ENCODE data around the gene C1orf159. TPM values are rescaled to one million over a fixed set of nuclear protein-coding genes. Genes with fewer than 3 reads are reported as not detected.
"Not testable (repeated sequence)": the region's sequence is repeated elsewhere in the genome, so short reads cannot be mapped to it uniquely, and the experiment has no call there.

The C1orf159 gene
- polyA plus RNA-seq, 4 donors: 9.2 to 19.0 (median 12.6) TPM

GRCh38 chr1:1081311-1082238 lies 34.3 kb downstream of the C1orf159 start:
- WGBS, 3 donors: 90% methylated on average over 43 to 52 of the region's 52 CpGs
- DNase-seq (no peak), FAIRE-seq (no peak)
- Histone ChIP-seq H3K4me3 (ENCODE audit: low read depth in 1 of 3, low read length in 3 of 3) (no peak overlapping the region), H3K36me3 (ENCODE audit: control insufficient read depth in 3 of 3, insufficient read depth in 2 of 3, low read depth in 1 of 3, low read length in 3 of 3) (peaks cover 0 to 39% (median 3%) of the 10 kb centered on the region in 3 donors), H3K4me1 (ENCODE audit: control insufficient read depth in 3 of 3, insufficient read depth in 2 of 3, low read depth in 1 of 3, low read length in 2 of 3) (peaks cover 0 to 13% (median 3%) of the 10 kb centered on the region in 3 donors), H3K27me3 (ENCODE audit: control insufficient read depth in 3 of 3, insufficient read depth in 3 of 3, low read length in 3 of 3) (peaks cover 0 to 11% (median 0%) of the 10 kb centered on the region in 3 donors), H3K27ac (ENCODE audit: low read depth in 1 of 3, low read length in 2 of 3) (no peak overlapping the region), H3K9me3 (ENCODE audit: control insufficient read depth in 2 of 2, insufficient read depth in 1 of 2, low read depth in 1 of 2, low read length in 1 of 2) (no peaks in the 10 kb centered on the region)

GRCh38 chr1:1080951-1081310 lies 35.0 kb downstream of the C1orf159 start:
- Histone ChIP-seq H3K27me3 (ENCODE audit: control insufficient read depth in 3 of 3, insufficient read depth in 3 of 3, low read length in 3 of 3) (peaks cover 0 to 11% (median 0%) of the 10 kb centered on the region in 3 donors), H3K4me1 (ENCODE audit: control insufficient read depth in 3 of 3, insufficient read depth in 2 of 3, low read depth in 1 of 3, low read length in 2 of 3) (peaks cover 0 to 13% (median 3%) of the 10 kb centered on the region in 3 donors), H3K4me3 (ENCODE audit: low read depth in 1 of 3, low read length in 3 of 3) (no peak overlapping the region), H3K36me3 (ENCODE audit: control insufficient read depth in 3 of 3, insufficient read depth in 2 of 3, low read depth in 1 of 3, low read length in 3 of 3) (peaks cover 0 to 35% (median 3%) of the 10 kb centered on the region in 3 donors), H3K27ac (ENCODE audit: low read depth in 1 of 3, low read length in 2 of 3) (no peak overlapping the region), H3K9me3 (ENCODE audit: control insufficient read depth in 2 of 2, insufficient read depth in 1 of 2, low read depth in 1 of 2, low read length in 1 of 2) (no peaks in the 10 kb centered on the region)
- DNase-seq (no peak), FAIRE-seq (no peak)
- WGBS, 3 donors: 25 to 50% (median 45%) methylated on average over 9 of the region's 9 CpGs

- peaks cover 0 to 31% (median 3%) of the 10 kb centered on the region in 3 donors for H3K36me3 ChIP-seq (ENCODE audit: control insufficient read depth in 3 of 3, insufficient read depth in 2 of 3, low read depth in 1 of 3, low read length in 3 of 3)
- DNase-seq (peak; percentile 29 to 67), FAIRE-seq (no peak)
- no peak overlapping the region for H3K27ac ChIP-seq (ENCODE audit: low read depth in 1 of 3, low read length in 2 of 3)
- peaks cover 0 to 13% (median 0%) of the 10 kb centered on the region in 3 donors for H3K27me3 ChIP-seq (ENCODE audit: control insufficient read depth in 3 of 3, insufficient read depth in 3 of 3, low read length in 3 of 3)
- H3K4me3 ChIP-seq (ENCODE audit: low read depth in 1 of 3, low read length in 3 of 3): peak overlapping the region in 2 of 3 donors; percentile 14 to 25
- no peaks in the 10 kb centered on the region for H3K9me3 ChIP-seq (ENCODE audit: control insufficient read depth in 2 of 2, insufficient read depth in 1 of 2, low read depth in 1 of 2, low read length in 1 of 2)
- WGBS, 3 donors: 3 to 9% (median 8%) methylated on average over 17 to 19 of the region's 23 CpGs
- H3K4me1 ChIP-seq (ENCODE audit: control insufficient read depth in 3 of 3, insufficient read depth in 2 of 3, low read depth in 1 of 3, low read length in 2 of 3): peaks cover 0 to 13% (median 3%) of the 10 kb centered on the region in 3 donors
These were observed 35.6 kb downstream of the C1orf159 start for GRCh38 chr1:1080122-1080757.

- no peaks in the 10 kb centered on the region for H3K9me3 ChIP-seq (ENCODE audit: control insufficient read depth in 2 of 2, insufficient read depth in 1 of 2, low read depth in 1 of 2, low read length in 1 of 2)
- H3K27me3 ChIP-seq (ENCODE audit: control insufficient read depth in 3 of 3, insufficient read depth in 3 of 3, low read length in 3 of 3): peaks cover 0 to 15% (median 0%) of the 10 kb centered on the region in 3 donors
- H3K36me3 ChIP-seq (ENCODE audit: control insufficient read depth in 3 of 3, insufficient read depth in 2 of 3, low read depth in 1 of 3, low read length in 3 of 3): peaks cover 0 to 28% (median 3%) of the 10 kb centered on the region in 3 donors
- no peak for FAIRE-seq
- H3K27ac ChIP-seq (ENCODE audit: low read depth in 1 of 3, low read length in 2 of 3): peak overlapping the region in 1 of 3 donors; percentile 39
- H3K4me1 ChIP-seq (ENCODE audit: control insufficient read depth in 3 of 3, insufficient read depth in 2 of 3, low read depth in 1 of 3, low read length in 2 of 3): peaks cover 0 to 13% (median 3%) of the 10 kb centered on the region in 3 donors
- peak overlapping the region in 2 of 3 donors; percentile 14 to 25 for H3K4me3 ChIP-seq (ENCODE audit: low read depth in 1 of 3, low read length in 3 of 3)
- DNase-seq: peak; percentile 53 to 90
- WGBS, 3 donors: 1 to 2% (median 2%) methylated on average over 35 to 38 of the region's 38 CpGs
These were observed 36.3 kb downstream of the C1orf159 start for GRCh38 chr1:1079408-1080121.

GRCh38 chr1:1077396-1077795 lies 38.5 kb downstream of the C1orf159 start:
- H3K27ac ChIP-seq (ENCODE audit: low read depth in 1 of 3, low read length in 2 of 3); FAIRE-seq; DNase-seq; H3K4me3 ChIP-seq (ENCODE audit: low read depth in 1 of 3, low read length in 3 of 3); H3K36me3 ChIP-seq (ENCODE audit: control insufficient read depth in 3 of 3, insufficient read depth in 2 of 3, low read depth in 1 of 3, low read length in 3 of 3); H3K9me3 ChIP-seq (ENCODE audit: control insufficient read depth in 2 of 2, insufficient read depth in 1 of 2, low read depth in 1 of 2, low read length in 1 of 2): not testable (repeated sequence)
- Histone ChIP-seq H3K4me1 (ENCODE audit: control insufficient read depth in 3 of 3, insufficient read depth in 2 of 3, low read depth in 1 of 3, low read length in 2 of 3) (peaks cover 0 to 28% (median 3%) of the 10 kb centered on the region in 3 donors), H3K27me3 (ENCODE audit: control insufficient read depth in 3 of 3, insufficient read depth in 3 of 3, low read length in 3 of 3) (peaks cover 0 to 18% (median 0%) of the 10 kb centered on the region in 3 donors)
- 11 to 59% methylated on average over 3 to 17 of the region's 21 CpGs; no CpG with 5 or more reads in 1 of the 3 donors for WGBS, 3 donors

- no peaks in the 10 kb centered on the region for H3K9me3 ChIP-seq (ENCODE audit: control insufficient read depth in 2 of 2, insufficient read depth in 1 of 2, low read depth in 1 of 2, low read length in 1 of 2)
- DNase-seq: no peak
- no peak overlapping the region for H3K4me3 ChIP-seq (ENCODE audit: low read depth in 1 of 3, low read length in 3 of 3)
- no peaks in the 10 kb centered on the region for H3K36me3 ChIP-seq (ENCODE audit: control insufficient read depth in 3 of 3, insufficient read depth in 2 of 3, low read depth in 1 of 3, low read length in 3 of 3)
- no peak for FAIRE-seq
- no peak overlapping the region for H3K27ac ChIP-seq (ENCODE audit: low read depth in 1 of 3, low read length in 2 of 3)
- peaks cover 0 to 20% (median 0%) of the 10 kb centered on the region in 3 donors for H3K27me3 ChIP-seq (ENCODE audit: control insufficient read depth in 3 of 3, insufficient read depth in 3 of 3, low read length in 3 of 3)
- peaks cover 0 to 26% (median 3%) of the 10 kb centered on the region in 3 donors for H3K4me1 ChIP-seq (ENCODE audit: control insufficient read depth in 3 of 3, insufficient read depth in 2 of 3, low read depth in 1 of 3, low read length in 2 of 3)
- WGBS, 3 donors: 36 to 56% (median 50%) methylated on average over 20 to 21 of the region's 21 CpGs
These were observed 40.5 kb downstream of the C1orf159 start for GRCh38 chr1:1075148-1075935.

- Histone ChIP-seq H3K27ac (ENCODE audit: low read depth in 1 of 3, low read length in 2 of 3) (no peak overlapping the region), H3K36me3 (ENCODE audit: control insufficient read depth in 3 of 3, insufficient read depth in 2 of 3, low read depth in 1 of 3, low read length in 3 of 3) (no peaks in the 10 kb centered on the region), H3K9me3 (ENCODE audit: control insufficient read depth in 2 of 2, insufficient read depth in 1 of 2, low read depth in 1 of 2, low read length in 1 of 2) (no peaks in the 10 kb centered on the region), H3K4me3 (ENCODE audit: low read depth in 1 of 3, low read length in 3 of 3) (no peak overlapping the region), H3K4me1 (ENCODE audit: control insufficient read depth in 3 of 3, insufficient read depth in 2 of 3, low read depth in 1 of 3, low read length in 2 of 3) (peaks cover 0 to 20% (median 3%) of the 10 kb centered on the region in 3 donors), H3K27me3 (ENCODE audit: control insufficient read depth in 3 of 3, insufficient read depth in 3 of 3, low read length in 3 of 3) (peaks cover 0 to 20% (median 2%) of the 10 kb centered on the region in 3 donors)
- no peak for FAIRE-seq
- no peak for DNase-seq
- WGBS, 3 donors: 53 to 75% (median 60%) methylated on average over 14 of the region's 14 CpGs
These were observed 41.2 kb downstream of the C1orf159 start for GRCh38 chr1:1074631-1075147.
